ENCODE data around the gene MKLN1. TPM values are rescaled to one million over a fixed set of nuclear protein-coding genes. Genes with fewer than 3 reads are reported as not detected.
A peak's percentile ranks its signal among the peaks of the same experiment; 100 is the strongest.

MKLN1 gene
- polyA plus RNA-seq, 2 of the 4 experiments (the other 2 are of a cell fraction) = 39.6 to 84.5 TPM

GRCh38 chr7:131328377-131329175 is 900 bp downstream of the MKLN1 start:
- WGBS (ENCODE audit: missing lambda C conversion rate) = 1% methylated on average over 20 of the region's 20 CpGs

GRCh38 chr7:131329176-131329570 is 1.5 kb downstream of the MKLN1 start:
- ChIA-PET POLR2A (interaction anchor here (1.0 kb wide), 1 partner anchor 222 kb away, joined by 3 read pairs; no protein-coding TSS in a partner anchor), CTCF (interaction anchor here (1.4 kb wide), 1 partner anchor 260 kb away, joined by 3 read pairs; no protein-coding TSS in a partner anchor)
- FAIRE-seq (peak; percentile 46), DNase-seq (ENCODE audit: low read depth in 1 of 2, low spot score in 1 of 2) (peak; percentile 21 to 38), ATAC-seq (peak in 1 of 2 experiments; percentile 3; a peak in 1 of 6 replicates)
- peak overlapping the region; percentile 98 for H3K27ac ChIP-seq
- H3K4me3 ChIP-seq = peak overlapping the region; percentile 91
- H3K9me3 ChIP-seq = peaks cover 5% of the 10 kb centered on the region; the same call in 1 of the 3 replicates
- WGBS (ENCODE audit: missing lambda C conversion rate) = 33% methylated on average over 1 of the region's 1 CpG
- TF ChIP-seq EHMT2 (IDR thresholded peaks at IDR 0.05; ENCODE audit: low read depth) (0 out of 2 replicates have a peak, but pooled peaks have one; percentile 38), CEBPB (IDR thresholded peaks at IDR 0.05) (no peak), USF2 (IDR thresholded peaks at IDR 0.05) (no peak)
- H3K4me2 ChIP-seq = peak overlapping the region; percentile 80
- peaks cover 59% of the 10 kb centered on the region for H3K4me1 ChIP-seq

More at GRCh38 chr7:131328377-131329175, 900 bp downstream of the MKLN1 start:
- FAIRE-seq (no peak), DNase-seq (ENCODE audit: low read depth in 1 of 2, low spot score in 1 of 2) (no peak), ATAC-seq (no peak; a peak in 2 of 6 replicates)
- Histone ChIP-seq H3K9me3 (peaks cover under 1% of the 10 kb centered on the region; the same call in 1 of the 3 replicates), H3K4me2 (peak overlapping the region; percentile 80), H3K27ac (peak overlapping the region; percentile 98), H3K4me3 (peak overlapping the region; percentile 91), H3K4me1 (peaks cover 62% of the 10 kb centered on the region)
- TF ChIP-seq CHD4 (IDR thresholded peaks at IDR 0.05; ENCODE audit: borderline replicate concordance) = no peak
- 0 out of 2 replicates have a peak, but pooled peaks have one; percentile 11 for TF ChIP-seq FOSB (CRISPR knock-in tag; IDR thresholded peaks at IDR 0.05)
- ChIA-PET CTCF (interaction anchor here (1.0 to 1.7 kb wide), 4 partner anchors 12 to 259 kb away, joined by 3 to 4 read pairs (median 3); no protein-coding TSS in a partner anchor), POLR2A (interaction anchor here (0.6 to 2.2 kb wide), 7 partner anchors 8 to 221 kb away, joined by 3 to 16 read pairs (median 4); no protein-coding TSS in a partner anchor)

- TF ChIP-seq ZFP36 (IDR thresholded peaks at IDR 0.05; ENCODE audit: borderline replicate concordance, partially characterized antibody) (no peak), CTCF (IDR thresholded peaks at IDR 0.05) (no peak), HDAC2 (IDR thresholded peaks at IDR 0.05) (no peak), KDM1A (IDR thresholded peaks at IDR 0.05; ENCODE audit: low read depth) (no peak), ATOH8 (CRISPR knock-in tag; IDR thresholded peaks at IDR 0.05; ENCODE audit: low read depth) (no peak), CBX2 (IDR thresholded peaks at IDR 0.05; ENCODE audit: borderline replicate concordance, low read depth) (no peak), FOXS1 (CRISPR knock-in tag; IDR thresholded peaks at IDR 0.05) (no peak), REST (IDR thresholded peaks at IDR 0.05) (no peak), MAFK (IDR thresholded peaks at IDR 0.05; ENCODE audit: partially characterized antibody) (no peak), PBX3 (IDR thresholded peaks at IDR 0.05) (no peak), HOXA7 (CRISPR knock-in tag; IDR thresholded peaks at IDR 0.05) (no peak), E2F6 (IDR thresholded peaks at IDR 0.05; ENCODE audit: borderline replicate concordance, low read depth) (no peak), RARB (CRISPR knock-in tag; IDR thresholded peaks at IDR 0.05) (no peak), EP300 (IDR thresholded peaks at IDR 0.05) (no peak), PHF8 (IDR thresholded peaks at IDR 0.05; ENCODE audit: borderline replicate concordance, low read depth) (no peak), ESRRA (IDR thresholded peaks at IDR 0.05; ENCODE audit: borderline replicate concordance, low read length) (no peak), CEBPB (IDR thresholded peaks at IDR 0.05) (no peak)
- Histone ChIP-seq H3K4me3 (0 out of 3 replicates have a peak overlapping the region, but pooled peaks have one; percentile 91), H3K4me1 (peaks cover 48% of the 10 kb centered on the region), H3K4me2 (peak overlapping the region; percentile 80), H3K27ac (peak overlapping the region in 1 of 2 experiments; percentile 59; a peak in 3 of 6 replicates), H3K9me3 (peaks cover 15% of the 10 kb centered on the region; the same call in 2 of the 3 replicates)
- POLR2A ChIA-PET = no interaction called here
- no peak for FAIRE-seq
- no peak for DNase-seq (ENCODE audit: low read depth in 1 of 2, low spot score in 1 of 2)
- CTCF ChIA-PET = interaction anchor here (0.8 kb wide), 1 partner anchor 223 kb away, joined by 3 read pairs; no protein-coding TSS in a partner anchor
- 23% methylated on average over 4 of the region's 4 CpGs for WGBS (ENCODE audit: missing lambda C conversion rate)
- no peak for ATAC-seq
Measured at GRCh38 chr7:131330299-131330698, 2.6 kb downstream of the MKLN1 start.
